Measurements from ENCODE around the gene GDPD5.

Gene GDPD5

DNA sequence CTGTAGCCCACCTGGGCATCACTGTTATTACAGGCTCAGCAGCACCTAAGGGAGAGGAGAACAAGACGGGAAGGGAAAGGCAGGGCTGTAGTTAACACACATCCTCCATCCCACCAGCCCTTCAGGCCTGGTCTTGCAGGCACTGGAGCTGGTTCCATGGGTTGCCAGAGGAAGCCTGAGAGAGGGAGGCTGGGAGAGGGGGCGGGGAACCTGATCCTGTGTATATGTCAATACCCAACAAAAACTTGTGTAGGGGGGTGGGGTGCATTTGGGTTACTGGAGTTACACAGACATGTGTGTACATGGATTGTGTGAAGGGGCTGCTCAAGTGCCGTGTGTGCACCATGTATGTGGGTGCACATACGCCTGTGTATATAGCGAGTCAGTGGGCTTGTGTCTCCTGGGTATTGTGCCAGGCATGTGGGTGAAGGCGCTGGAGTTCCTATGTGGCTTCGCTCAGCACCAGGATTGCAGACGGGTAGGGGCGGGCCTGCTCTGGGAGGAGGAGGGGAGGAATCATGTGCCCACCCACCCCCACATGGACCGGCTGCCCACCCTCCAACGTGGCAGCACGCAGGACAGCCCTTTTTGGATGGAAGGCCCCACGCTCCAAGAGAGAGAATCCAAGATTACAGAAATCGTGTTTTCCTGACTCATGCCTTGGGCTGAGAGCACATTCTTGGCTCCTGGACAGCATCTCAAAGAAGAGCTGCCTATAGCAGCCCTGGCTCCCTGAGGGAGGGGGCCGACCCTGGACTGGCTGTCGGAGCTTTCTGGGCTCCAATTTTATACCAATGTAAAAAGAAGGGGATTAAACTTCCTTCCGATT, 32.1 kb upstream of the GDPD5 start:
- no peak for FAIRE-seq

DNA sequence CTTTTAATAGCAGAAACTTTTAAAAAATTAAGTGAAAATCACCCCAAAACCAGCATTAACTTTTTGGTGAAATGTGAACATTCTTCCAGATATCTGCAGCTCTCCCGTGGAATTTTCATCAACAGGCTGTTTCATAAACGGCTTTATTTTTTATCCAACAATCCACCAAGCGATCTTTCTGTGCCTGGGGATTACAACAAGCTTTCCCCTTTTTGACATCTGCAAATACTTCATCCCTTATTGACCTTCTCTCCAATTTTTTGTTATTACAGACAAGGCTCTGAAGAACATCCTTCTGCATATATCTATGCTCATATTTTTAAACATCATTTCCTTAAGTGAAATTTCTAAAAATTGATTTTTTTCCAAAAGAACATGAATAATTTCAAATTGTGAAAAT, 30.5 kb upstream of the GDPD5 start:
- FAIRE-seq, result no peak

GRCh38 chr11:75555079-75555811, 29.5 kb upstream of the GDPD5 start:
- no peak for FAIRE-seq

DNA sequence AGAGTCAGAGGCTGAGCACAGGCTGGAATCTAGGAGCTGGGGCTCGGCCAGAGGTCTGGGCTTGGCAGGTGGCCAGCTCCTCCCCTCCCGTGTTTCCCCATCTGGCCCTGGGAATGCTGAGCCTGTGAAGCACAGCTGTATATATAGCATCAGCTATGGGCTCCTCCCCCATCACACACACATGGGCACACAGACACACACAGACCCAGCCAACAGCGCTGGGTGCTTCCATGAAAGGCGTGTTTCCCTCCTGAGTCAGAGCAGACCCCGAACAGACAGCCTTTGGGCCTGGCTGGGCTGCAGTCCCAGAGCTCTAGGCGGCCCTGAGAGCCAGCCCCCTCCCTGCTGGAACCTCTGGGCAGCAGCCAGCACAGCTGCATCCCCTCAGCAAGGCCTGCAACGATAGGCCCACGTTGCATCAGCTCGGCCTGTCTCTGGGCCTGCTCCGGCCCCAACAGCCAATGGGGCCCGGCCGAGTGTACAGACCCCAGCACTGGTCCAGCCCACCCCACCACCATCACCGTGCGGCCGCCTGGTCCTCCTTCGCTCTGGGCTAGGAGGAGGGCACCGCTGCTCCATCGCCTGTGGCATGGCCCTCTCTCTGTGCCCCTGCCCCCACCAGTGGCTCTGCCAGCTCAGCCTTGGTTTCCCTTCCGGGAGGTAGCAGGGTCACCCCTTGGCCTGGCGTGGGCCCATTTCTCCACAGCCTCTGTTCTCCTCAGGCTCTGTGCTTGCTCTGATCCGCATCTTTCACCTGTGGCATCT, 28.7 kb upstream of the GDPD5 start:
- FAIRE-seq, result no peak

- FAIRE-seq, result no peak
These were observed 28.1 kb upstream of the GDPD5 start for GRCh38 chr11:75553889-75554257.

GRCh38 chr11:75553182-75553581, 27.4 kb upstream of the GDPD5 start:
- no peak for FAIRE-seq

GRCh38 chr11:75549370-75549958, 23.7 kb upstream of the GDPD5 start:
- no peak for FAIRE-seq

GRCh38 chr11:75548595-75549272, 23.0 kb upstream of the GDPD5 start:
- no peak for FAIRE-seq

GRCh38 chr11:75547617-75548058, 21.9 kb upstream of the GDPD5 start:
- no peak for FAIRE-seq

DNA sequence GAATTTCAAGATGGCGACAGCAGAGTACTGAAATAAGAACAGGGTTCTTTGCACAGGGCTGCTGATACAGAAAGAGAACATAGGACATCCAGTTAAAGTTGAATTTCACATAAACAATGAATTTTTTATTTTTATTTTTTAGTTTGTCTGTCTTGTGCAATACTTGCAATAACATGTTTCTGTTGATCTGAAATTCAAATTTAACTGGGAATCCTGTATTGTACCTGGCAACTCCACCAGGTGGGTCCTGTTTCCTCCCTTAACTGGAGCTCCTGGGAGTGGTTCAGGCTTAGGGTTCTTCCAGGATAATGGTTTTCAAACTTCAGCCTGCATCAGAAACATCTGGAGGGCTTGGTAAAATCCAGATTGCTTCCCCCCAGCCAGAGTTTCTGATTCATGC, 21.4 kb upstream of the GDPD5 start:
- no peak for FAIRE-seq

DNA sequence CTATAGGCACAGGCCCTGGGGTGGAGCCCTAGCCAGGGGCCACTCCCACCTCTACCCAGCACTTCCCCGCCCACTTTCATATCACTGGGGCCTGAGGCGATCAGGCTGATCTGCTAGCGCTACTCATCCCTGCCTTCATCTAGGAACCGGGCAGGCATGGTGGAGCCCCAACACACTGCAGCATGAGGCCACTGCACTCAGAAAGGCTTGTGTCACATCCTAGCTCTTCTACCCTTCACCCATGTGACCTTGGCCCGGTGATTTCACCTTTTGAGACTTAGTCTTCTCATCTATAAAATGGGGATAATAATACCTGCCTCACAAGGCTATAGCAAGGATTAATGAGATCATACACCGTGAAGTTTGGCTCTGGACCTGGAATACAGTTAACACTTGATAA, 18.1 kb upstream of the GDPD5 start:
- FAIRE-seq, result no peak

- no peak for FAIRE-seq
These were observed 16.3 kb upstream of the GDPD5 start for GRCh38 chr11:75542088-75542438.

DNA sequence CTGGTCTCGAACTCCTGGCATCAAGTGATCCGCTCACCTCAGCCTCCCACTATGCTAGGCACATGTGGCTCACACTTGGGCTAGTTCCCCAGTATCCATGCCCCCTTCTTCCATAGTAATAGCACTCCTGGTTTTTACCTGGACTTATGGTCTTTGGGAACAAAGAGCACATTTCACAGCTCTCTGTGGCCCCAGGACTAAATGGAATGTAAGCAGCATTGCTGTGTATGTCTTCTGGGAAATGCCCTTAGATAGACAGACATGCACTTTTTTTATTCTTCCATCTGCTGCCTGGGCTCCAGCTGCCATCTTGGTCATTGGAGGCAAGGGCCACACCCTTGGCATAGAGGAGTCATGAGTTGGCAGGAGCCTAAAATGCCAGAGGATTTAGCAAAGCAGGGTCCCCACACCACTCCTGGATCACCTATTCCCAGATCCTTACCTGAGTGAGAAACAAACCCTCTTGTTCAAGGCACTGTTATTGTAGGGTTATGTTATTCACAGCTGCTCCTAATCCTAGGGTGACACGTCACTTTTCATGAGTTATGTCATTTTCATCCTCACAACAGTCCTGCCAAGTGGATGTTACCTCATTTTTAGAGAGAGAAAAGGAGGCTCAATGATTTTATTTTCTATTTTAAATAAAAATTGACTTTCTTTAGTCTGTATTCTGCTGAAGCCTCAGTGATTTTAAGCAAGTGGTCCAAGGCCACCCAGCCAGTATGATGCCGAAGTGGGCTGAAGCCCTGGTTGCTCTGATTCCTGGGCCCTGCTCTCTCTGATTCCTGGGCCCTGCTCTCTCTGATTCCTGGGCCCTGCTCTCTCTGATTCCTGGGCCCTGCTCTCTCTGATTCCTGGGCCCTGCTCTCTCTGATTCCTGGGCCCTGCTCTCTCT, 15.7 kb upstream of the GDPD5 start:
- FAIRE-seq, result no peak

GRCh38 chr11:75539459-75540334, 14.0 kb upstream of the GDPD5 start:
- FAIRE-seq, result no peak

DNA sequence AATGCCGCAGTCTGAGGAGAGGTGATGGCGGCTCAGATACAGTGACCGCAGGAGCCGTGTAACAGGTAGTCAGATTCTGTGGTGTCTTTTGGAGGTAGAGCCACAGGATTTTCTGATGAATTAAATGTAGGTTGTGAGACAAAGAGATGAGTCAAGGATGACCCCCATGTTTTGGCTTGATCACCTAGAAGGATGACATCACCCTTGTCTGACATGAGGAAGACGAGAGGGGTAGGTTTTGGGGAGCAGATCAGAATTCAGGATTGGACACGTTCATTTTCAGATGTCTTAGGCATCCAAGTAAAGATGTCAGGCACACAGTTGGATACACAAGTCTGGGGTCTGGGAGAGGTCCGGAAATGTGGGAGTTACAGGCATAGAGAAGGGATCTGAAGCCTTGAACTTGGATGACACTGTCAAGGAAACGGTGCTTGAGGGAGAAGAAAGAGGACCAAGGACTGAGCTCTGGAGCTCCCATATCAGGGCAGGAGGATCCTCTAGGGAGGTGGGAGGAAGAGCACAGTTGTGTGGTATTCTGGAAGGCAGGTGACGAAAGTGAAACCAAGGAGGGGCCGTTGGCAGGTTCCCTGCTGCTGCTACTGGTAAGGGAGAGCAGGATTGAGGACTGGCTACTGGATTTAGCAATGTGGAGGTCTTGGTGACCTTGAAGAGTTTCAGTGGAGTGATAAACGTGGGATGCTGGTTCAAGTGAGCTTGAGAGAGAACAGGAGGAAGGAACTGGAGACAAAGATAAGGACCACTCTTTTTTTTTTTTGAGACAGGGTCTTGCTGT, 12.6 kb upstream of the GDPD5 start:
- no peak for FAIRE-seq

DNA sequence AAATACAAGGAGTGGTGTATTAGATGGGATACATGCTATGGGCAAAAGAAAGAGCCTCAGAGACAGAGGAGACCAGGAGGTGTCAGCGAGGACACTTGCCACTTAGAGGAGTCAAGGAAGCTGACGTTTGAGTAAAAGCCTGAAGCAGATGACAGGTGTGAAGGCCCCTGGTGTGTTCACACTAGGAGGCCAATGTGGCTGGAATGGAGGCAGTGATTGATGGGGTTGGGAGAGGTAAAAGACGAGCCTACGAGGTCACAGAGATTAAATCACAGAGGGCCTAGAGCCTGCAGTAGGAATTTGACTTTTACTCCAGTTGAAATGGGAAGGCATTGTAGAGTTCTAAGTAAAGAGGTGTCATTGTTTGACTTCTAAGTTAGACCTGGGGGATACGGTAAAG, 12.0 kb upstream of the GDPD5 start:
- FAIRE-seq, result no peak

GRCh38 chr11:75536786-75537641, 11.3 kb upstream of the GDPD5 start:
- no peak for FAIRE-seq

DNA sequence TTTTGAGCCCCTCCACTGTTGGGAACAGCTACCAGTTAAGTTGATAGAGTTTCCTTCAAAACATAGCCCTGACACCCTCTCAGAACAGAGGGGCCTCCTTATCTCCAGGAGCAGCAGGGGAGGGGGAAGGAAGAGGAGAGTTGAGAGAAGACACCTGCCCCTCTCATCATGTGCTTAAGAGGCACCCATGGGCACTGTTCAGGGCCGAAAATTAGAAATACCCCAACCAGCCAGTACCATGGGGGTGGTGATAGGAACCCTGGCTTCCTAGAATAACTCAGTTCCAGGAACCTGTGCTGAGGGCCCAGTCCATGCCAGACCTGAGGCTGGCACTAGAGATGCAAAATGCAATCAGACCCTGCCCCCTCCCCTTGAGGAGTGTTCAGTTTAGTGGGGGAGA, 9.3 kb upstream of the GDPD5 start:
- FAIRE-seq, result no peak
